Measurements from ENCODE around the gene BRINP2. TPM values are rescaled to one million over a fixed set of nuclear protein-coding genes. Genes with fewer than 3 reads are reported as not detected.

Gene BRINP2
- total RNA-seq, 4 donors from 2014 or later, result 0.42 to 1.7 (median 0.70) TPM

DNA sequence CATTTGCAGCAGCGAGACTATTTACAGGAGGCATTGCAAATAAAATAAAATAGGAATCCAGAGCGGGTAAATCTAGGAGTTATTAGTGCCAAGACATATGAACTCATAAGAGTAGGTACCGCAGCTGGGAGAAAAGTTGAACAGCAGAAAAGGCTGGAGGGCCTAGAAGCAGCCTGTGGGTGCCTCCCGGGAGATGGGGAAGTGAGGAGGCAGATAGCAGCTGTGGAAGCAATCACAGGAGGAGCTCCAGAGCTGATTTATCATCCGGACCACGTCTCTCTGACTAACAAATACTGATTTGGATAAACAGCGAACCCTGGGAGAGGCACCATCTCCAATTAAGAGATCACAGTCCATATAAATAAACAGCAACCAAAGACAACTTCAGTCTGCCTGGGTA is 64.6 kb downstream of the BRINP2 start:
- no peaks in the 10 kb centered on the region for H3K9me3 ChIP-seq
- no peak overlapping the region for H3K4me3 ChIP-seq
- intact Hi-C loops (cut with DNase I), result no loop called here
- no peak overlapping the region for H3K27ac ChIP-seq (replicated peaks in 1 of 4)
- WGBS, result 82% methylated on average over 7 of the region's 7 CpGs
- no peaks in the 10 kb centered on the region for H3K36me3 ChIP-seq
- TF ChIP-seq POLR2A (IDR thresholded peaks at IDR 0.05; ENCODE audit: low read depth) (no peak), EP300 (IDR thresholded peaks at IDR 0.05) (no peak), POLR2AphosphoS5 (IDR thresholded peaks at IDR 0.05) (no peak)
- TF ChIP-seq, protein P1, sequence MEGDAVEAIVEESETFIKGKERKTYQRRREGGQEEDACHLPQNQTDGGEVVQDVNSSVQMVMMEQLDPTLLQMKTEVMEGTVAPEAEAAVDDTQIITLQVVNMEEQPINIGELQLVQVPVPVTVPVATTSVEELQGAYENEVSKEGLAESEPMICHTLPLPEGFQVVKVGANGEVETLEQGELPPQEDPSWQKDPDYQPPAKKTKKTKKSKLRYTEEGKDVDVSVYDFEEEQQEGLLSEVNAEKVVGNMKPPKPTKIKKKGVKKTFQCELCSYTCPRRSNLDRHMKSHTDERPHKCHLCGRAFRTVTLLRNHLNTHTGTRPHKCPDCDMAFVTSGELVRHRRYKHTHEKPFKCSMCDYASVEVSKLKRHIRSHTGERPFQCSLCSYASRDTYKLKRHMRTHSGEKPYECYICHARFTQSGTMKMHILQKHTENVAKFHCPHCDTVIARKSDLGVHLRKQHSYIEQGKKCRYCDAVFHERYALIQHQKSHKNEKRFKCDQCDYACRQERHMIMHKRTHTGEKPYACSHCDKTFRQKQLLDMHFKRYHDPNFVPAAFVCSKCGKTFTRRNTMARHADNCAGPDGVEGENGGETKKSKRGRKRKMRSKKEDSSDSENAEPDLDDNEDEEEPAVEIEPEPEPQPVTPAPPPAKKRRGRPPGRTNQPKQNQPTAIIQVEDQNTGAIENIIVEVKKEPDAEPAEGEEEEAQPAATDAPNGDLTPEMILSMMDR (IDR thresholded peaks at IDR 0.05), result no peak
- no peaks in the 10 kb centered on the region for H3K27me3 ChIP-seq
- no peaks in the 10 kb centered on the region for H3K4me1 ChIP-seq
- no peak for DNase-seq (ENCODE audit: extremely low spot score)

DNA sequence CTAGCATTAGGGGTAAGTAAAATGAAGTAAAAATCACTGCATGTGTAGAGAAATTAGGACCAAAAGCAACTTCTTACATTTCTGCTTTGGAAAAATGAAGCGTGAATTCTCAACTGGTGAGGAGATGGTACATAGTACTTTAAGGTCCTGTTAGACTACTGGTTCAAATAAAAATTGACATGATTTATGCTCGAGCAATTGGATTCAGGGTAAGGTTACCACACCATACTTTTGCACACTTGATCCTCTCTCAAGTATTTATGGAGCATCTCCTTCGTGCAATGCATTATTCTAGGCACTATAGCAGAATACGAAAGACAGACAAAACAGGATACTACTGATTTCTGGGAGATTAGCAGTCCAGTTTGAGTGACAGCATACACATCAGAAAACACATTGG is 66.2 kb downstream of the BRINP2 start:
- Histone ChIP-seq H3K27ac (replicated peaks in 1 of 4) (no peak overlapping the region), H3K36me3 (no peaks in the 10 kb centered on the region), H3K9me3 (no peaks in the 10 kb centered on the region), H3K4me1 (no peaks in the 10 kb centered on the region), H3K4me3 (no peak overlapping the region), H3K27me3 (no peaks in the 10 kb centered on the region)
- intact Hi-C loops (cut with DNase I), result no loop called here
- WGBS, result 93% methylated on average over 4 of the region's 4 CpGs
- no peak for DNase-seq (ENCODE audit: extremely low spot score)
- TF ChIP-seq POLR2AphosphoS5 (IDR thresholded peaks at IDR 0.05) (no peak), POLR2A (IDR thresholded peaks at IDR 0.05; ENCODE audit: low read depth) (no peak), EP300 (IDR thresholded peaks at IDR 0.05) (no peak)
- TF ChIP-seq, protein P1 (IDR thresholded peaks at IDR 0.05), result no peak

DNA sequence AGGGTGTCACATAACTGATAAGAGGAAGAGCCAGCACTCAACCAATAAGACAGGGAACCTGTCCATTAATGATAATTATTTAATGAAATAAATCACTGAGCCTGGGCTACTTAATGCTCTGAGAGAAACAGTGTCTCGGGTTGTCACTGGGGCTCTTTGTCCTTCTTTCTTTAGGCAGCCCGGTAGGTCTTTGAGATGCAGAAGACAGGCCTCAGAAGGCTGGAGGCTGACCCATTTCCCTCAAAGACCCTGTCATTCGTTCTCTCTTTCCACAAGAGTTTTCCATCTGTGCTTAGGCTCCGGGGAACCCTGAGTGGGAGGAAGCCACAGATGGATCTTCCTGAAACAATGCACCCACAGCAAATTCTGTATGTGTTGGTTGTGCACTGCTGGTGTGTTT is 68.2 kb downstream of the BRINP2 start:
- WGBS, result 93% methylated on average over 4 of the region's 4 CpGs
- H3K36me3 ChIP-seq, result no peaks in the 10 kb centered on the region
- no peaks in the 10 kb centered on the region for H3K9me3 ChIP-seq
- intact Hi-C loops (cut with DNase I), result no loop called here
- H3K27ac ChIP-seq (replicated peaks in 1 of 4), result no peak overlapping the region
- no peak overlapping the region for H3K4me3 ChIP-seq
- TF ChIP-seq POLR2A (IDR thresholded peaks at IDR 0.05; ENCODE audit: low read depth), result no peak
- no peak for DNase-seq (ENCODE audit: extremely low spot score)
- H3K4me1 ChIP-seq, result no peaks in the 10 kb centered on the region
- H3K27me3 ChIP-seq, result no peaks in the 10 kb centered on the region

DNA sequence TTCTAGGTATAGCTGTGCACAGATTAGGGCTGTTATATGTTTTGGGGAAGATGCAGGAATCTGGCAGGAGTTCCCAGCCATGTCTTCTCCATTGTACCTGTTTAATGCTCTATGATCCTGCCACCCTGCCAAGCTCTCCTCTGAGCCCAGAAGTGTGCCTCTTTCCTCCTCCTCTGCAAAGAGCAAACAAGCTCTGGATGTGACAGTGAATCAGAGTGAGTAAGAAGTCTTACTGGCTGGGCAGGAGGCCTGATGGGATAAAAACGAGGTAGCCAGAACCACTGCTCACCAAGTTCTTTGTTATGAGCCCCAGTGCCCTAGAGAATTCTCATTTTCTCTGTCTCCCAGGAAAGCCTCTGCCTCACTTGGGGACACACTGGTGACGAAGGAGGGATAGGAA is 69.0 kb downstream of the BRINP2 start:
- no peak for DNase-seq (ENCODE audit: extremely low spot score)
- no peak for TF ChIP-seq EP300 (IDR thresholded peaks at IDR 0.05)
- TF ChIP-seq, protein P1 (IDR thresholded peaks at IDR 0.05), result no peak
- TF ChIP-seq POLR2A (IDR thresholded peaks at IDR 0.05; ENCODE audit: low read depth), result no peak
- TF ChIP-seq POLR2AphosphoS5 (IDR thresholded peaks at IDR 0.05), result no peak
- 89% methylated on average over 2 of the region's 2 CpGs for WGBS

DNA sequence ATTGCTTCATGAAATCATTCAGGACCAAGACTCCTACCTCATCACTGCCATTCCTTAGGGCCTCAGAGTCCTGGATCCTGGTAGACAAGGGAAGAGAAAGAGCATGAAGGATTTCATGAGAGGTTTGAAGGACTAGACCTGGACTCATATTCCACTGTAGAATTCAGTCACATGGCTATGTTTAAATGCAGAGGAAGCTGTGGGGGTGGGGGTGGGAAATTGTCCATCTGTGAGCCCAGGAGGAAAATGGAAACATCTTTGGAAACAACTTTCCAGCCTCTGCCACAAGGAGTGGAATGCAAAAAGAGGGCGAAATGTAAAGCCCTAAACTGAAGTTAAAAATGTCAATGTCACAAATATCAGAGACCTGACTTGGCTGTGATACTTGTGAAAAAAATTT is 73.0 kb downstream of the BRINP2 start:
- H3K4me1 ChIP-seq, result peaks cover 0 to 37% (median 29%) of the 10 kb centered on the region in 4 donors
- DNase-seq (ENCODE audit: extremely low spot score), result no peak
- H3K36me3 ChIP-seq, result no peaks in the 10 kb centered on the region
- TF ChIP-seq POLR2AphosphoS5 (IDR thresholded peaks at IDR 0.05) (no peak), EP300 (IDR thresholded peaks at IDR 0.05) (no peak), POLR2A (IDR thresholded peaks at IDR 0.05; ENCODE audit: low read depth) (no peak)
- TF ChIP-seq, protein P1 (IDR thresholded peaks at IDR 0.05), result no peak
- intact Hi-C loops (cut with DNase I), result no loop called here
- H3K9me3 ChIP-seq, result no peaks in the 10 kb centered on the region
- no peak overlapping the region for H3K4me3 ChIP-seq
- no peak overlapping the region for H3K27ac ChIP-seq (replicated peaks in 1 of 4)
- H3K27me3 ChIP-seq, result no peaks in the 10 kb centered on the region
- WGBS, result 76% methylated on average over 1 of the region's 1 CpG

More for the DNA sequence above, 69.0 kb downstream of the BRINP2 start:
- intact Hi-C loops (cut with DNase I), result no loop called here
- no peaks in the 10 kb centered on the region for H3K9me3 ChIP-seq
- no peak overlapping the region for H3K27ac ChIP-seq (replicated peaks in 1 of 4)
- H3K4me3 ChIP-seq, result no peak overlapping the region
- no peaks in the 10 kb centered on the region for H3K36me3 ChIP-seq
- H3K27me3 ChIP-seq, result no peaks in the 10 kb centered on the region
- no peaks in the 10 kb centered on the region for H3K4me1 ChIP-seq
